Endothelial cell (in vitro differentiated cells): ENCODE results near the gene METTL25B. TPM values are rescaled to one million over a fixed set of nuclear protein-coding genes. Genes with fewer than 3 reads are reported as not detected.

ENCODE experiments used
- DNase-seq: peaks from one replicate; pipeline ENCODE4 v3.0.0; 2021; ENCODE audit warnings: low spot score
- H3K27ac Mint-ChIP-seq: one replicate; pipeline ENCODE4 v1.8.0; 2021; ENCODE audit warnings: mixed read lengths, inconsistent platforms; ENCODE audit not compliant: unreplicated experiment
- H3K27me3 Mint-ChIP-seq: one replicate; pipeline ENCODE4 v1.8.0; 2021; ENCODE audit warnings: mild to moderate bottlenecking, moderate library complexity, mixed read lengths, inconsistent platforms; ENCODE audit not compliant: unreplicated experiment
- H3K36me3 Mint-ChIP-seq: one replicate; pipeline ENCODE4 v1.8.0; 2021; ENCODE audit warnings: mild to moderate bottlenecking, low read depth, mixed read lengths, inconsistent platforms; ENCODE audit not compliant: unreplicated experiment
- H3K4me1 Mint-ChIP-seq: one replicate; pipeline ENCODE4 v1.8.0; 2021; ENCODE audit warnings: mild to moderate bottlenecking, mixed read lengths, inconsistent platforms; ENCODE audit not compliant: unreplicated experiment
- H3K4me3 Mint-ChIP-seq: one replicate; pipeline ENCODE4 v1.8.0; 2021; ENCODE audit warnings: mild to moderate bottlenecking, mixed read lengths, inconsistent platforms; ENCODE audit not compliant: unreplicated experiment
- H3K9me3 Mint-ChIP-seq: one replicate; pipeline ENCODE4 v1.8.0; 2021; ENCODE audit warnings: mixed read lengths, inconsistent platforms; ENCODE audit not compliant: unreplicated experiment
- CTCF ChIP-seq: fragments of 200-600 bp; sonication (generic); IDR thresholded peaks from one replicate; pipeline ENCODE4 v1.5.0; 2021; ENCODE audit warnings: antibody characterized with exemption; ENCODE audit not compliant: unreplicated experiment
- total RNA-seq: library from RNA; stranded (reverse); fragmentation: NEBNext Ultra II Directional; extraction: Animal tissue kit (Norgen Biotek cat#: 25700); gene quantifications from one replicate; pipeline ENCODE4 v1.2.1, GENCODE V29; 2021; ENCODE audit not compliant: unreplicated experiment

METTL25B gene
- total RNA-seq, 1 donor from 2014 or later: 19.3 TPM

- DNase-seq: no peak
- Mint-ChIP-seq H3K36me3 (peaks cover 8% of the 10 kb centered on the region), H3K9me3 (no peaks in the 10 kb centered on the region), H3K4me1 (peaks cover 4% of the 10 kb centered on the region), H3K27ac (no peak overlapping the region), H3K27me3 (peaks cover 13% of the 10 kb centered on the region), H3K4me3 (peak overlapping the region; percentile 33)
- no peak for TF ChIP-seq CTCF
These were observed 27.3 kb upstream of the METTL25B start for GRCh38 chr1:156700736-156701531.

- H3K36me3 Mint-ChIP-seq: peaks cover 8% of the 10 kb centered on the region
- H3K27ac Mint-ChIP-seq: no peak overlapping the region
- H3K4me3 Mint-ChIP-seq: no peak overlapping the region
- no peak for DNase-seq
- TF ChIP-seq CTCF: no peak
- peaks cover 13% of the 10 kb centered on the region for H3K4me1 Mint-ChIP-seq
- H3K9me3 Mint-ChIP-seq: no peaks in the 10 kb centered on the region
- peaks cover 19% of the 10 kb centered on the region for H3K27me3 Mint-ChIP-seq
These were observed 24.9 kb upstream of the METTL25B start for GRCh38 chr1:156703336-156703735.

- Mint-ChIP-seq H3K27me3 (peaks cover 19% of the 10 kb centered on the region), H3K36me3 (peaks cover 9% of the 10 kb centered on the region), H3K27ac (no peak overlapping the region), H3K4me1 (peaks cover 17% of the 10 kb centered on the region), H3K9me3 (no peaks in the 10 kb centered on the region), H3K4me3 (no peak overlapping the region)
- no peak for DNase-seq
- no peak for TF ChIP-seq CTCF
These were observed 24.5 kb upstream of the METTL25B start for GRCh38 chr1:156703741-156704140.

GRCh38 chr1:156704166-156704711, 24.0 kb upstream of the METTL25B start:
- TF ChIP-seq CTCF: no peak
- Mint-ChIP-seq H3K4me3 (no peak overlapping the region), H3K36me3 (peaks cover 5% of the 10 kb centered on the region), H3K4me1 (peaks cover 17% of the 10 kb centered on the region), H3K27ac (no peak overlapping the region), H3K9me3 (no peaks in the 10 kb centered on the region), H3K27me3 (peaks cover 17% of the 10 kb centered on the region)
- DNase-seq: no peak

- H3K36me3 Mint-ChIP-seq: peaks cover 4% of the 10 kb centered on the region
- no peaks in the 10 kb centered on the region for H3K9me3 Mint-ChIP-seq
- DNase-seq: no peak
- no peak for TF ChIP-seq CTCF
- no peak overlapping the region for H3K4me3 Mint-ChIP-seq
- peaks cover 17% of the 10 kb centered on the region for H3K27me3 Mint-ChIP-seq
- H3K27ac Mint-ChIP-seq: no peak overlapping the region
- peaks cover 17% of the 10 kb centered on the region for H3K4me1 Mint-ChIP-seq
These were observed 23.3 kb upstream of the METTL25B start for GRCh38 chr1:156704930-156705320.
